SIG-M5 treated with dmso at 0.1 percent for 504 hours (cell line): ENCODE data around the gene CBLN3.

ENCODE experiments used
- DNase-seq: peaks from one replicate; lab custom pipeline; 2025; ENCODE audit not compliant: unreplicated experiment; lab: John Stamatoyannopoulos, UW

The CBLN3 gene

GRCh38 chr14:24426912-24427536, 2.4 kb downstream of the CBLN3 start:
- no peak for DNase-seq

- no peak for DNase-seq
These were observed 3.1 kb downstream of the CBLN3 start for GRCh38 chr14:24426150-24426911.

GRCh38 chr14:24425704-24426103, 3.8 kb downstream of the CBLN3 start:
- DNase-seq = no peak

GRCh38 chr14:24422694-24423601, 6.5 kb downstream of the CBLN3 start:
- no peak for DNase-seq

- no peak for DNase-seq
These were observed 7.2 kb downstream of the CBLN3 start for GRCh38 chr14:24422261-24422660.

GRCh38 chr14:24418492-24418873, 11.0 kb downstream of the CBLN3 start:
- no peak for DNase-seq

- DNase-seq = no peak
These were observed 11.5 kb downstream of the CBLN3 start for GRCh38 chr14:24417832-24418491.

GRCh38 chr14:24416932-24417619, 12.4 kb downstream of the CBLN3 start:
- DNase-seq = no peak

GRCh38 chr14:24416254-24416931, 13.1 kb downstream of the CBLN3 start:
- DNase-seq = no peak

- no peak for DNase-seq
These were observed 13.8 kb downstream of the CBLN3 start for GRCh38 chr14:24415421-24416253.

- DNase-seq = no peak
These were observed 14.6 kb downstream of the CBLN3 start for GRCh38 chr14:24414732-24415420.

GRCh38 chr14:24414077-24414476, 15.4 kb downstream of the CBLN3 start:
- no peak for DNase-seq

GRCh38 chr14:24411443-24412389, 17.8 kb downstream of the CBLN3 start:
- DNase-seq = peak; percentile 63

- DNase-seq = no peak
These were observed 19.5 kb downstream of the CBLN3 start for GRCh38 chr14:24409956-24410355.

- no peak for DNase-seq
These were observed 20.3 kb downstream of the CBLN3 start for GRCh38 chr14:24409192-24409591.

- DNase-seq = no peak
These were observed 20.7 kb downstream of the CBLN3 start for GRCh38 chr14:24408764-24409163.

GRCh38 chr14:24407608-24408325, 21.7 kb downstream of the CBLN3 start:
- no peak for DNase-seq
